Measurements from ENCODE around the gene STYXL1. TPM values are rescaled to one million over a fixed set of nuclear protein-coding genes. Genes with fewer than 3 reads are reported as not detected.

The STYXL1 gene
- total RNA-seq, 1 donor from 2014 or later = 45.3 TPM

DNA sequence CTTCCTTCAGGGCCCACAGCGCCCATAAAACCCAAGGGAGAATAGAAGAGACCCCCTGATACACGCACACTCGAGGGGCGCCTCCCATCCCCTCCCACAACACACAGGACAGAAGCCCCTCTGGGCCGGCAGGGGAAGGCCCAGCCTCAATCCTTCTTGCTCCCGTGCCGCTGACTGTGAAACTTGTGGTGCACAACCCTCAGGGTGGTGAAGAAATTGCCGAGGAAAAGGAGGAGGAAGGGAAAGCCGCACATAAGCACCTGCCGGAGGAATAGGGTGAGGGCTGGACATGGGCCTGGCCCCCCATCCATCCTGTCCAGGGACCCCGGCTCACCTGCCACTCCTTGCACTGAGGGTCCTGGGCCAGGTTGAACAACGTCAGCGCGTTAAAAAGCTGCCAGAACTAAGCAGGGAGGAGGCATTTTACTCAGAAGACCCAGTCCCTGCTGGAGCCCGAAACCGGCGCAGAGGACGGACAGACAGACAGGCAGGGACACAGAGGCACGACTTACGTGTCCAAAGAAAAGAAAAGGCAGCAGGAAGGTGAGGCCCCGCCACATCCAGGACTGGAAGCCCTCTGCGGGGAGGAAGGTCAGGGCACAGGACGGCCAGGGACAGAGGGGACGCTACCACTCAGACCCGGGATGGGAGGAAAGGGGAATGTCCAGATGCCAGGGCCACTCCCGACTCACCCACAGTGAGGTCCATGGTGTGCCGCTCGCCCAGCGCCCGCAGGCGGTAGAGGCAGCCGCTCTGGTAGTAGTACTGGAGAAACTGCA, 60.6 kb downstream of the STYXL1 start:
- peaks cover 12% of the 10 kb centered on the region for H3K36me3 Mint-ChIP-seq (ENCODE audit: low read depth, unreplicated experiment)
- no peak for FAIRE-seq

DNA sequence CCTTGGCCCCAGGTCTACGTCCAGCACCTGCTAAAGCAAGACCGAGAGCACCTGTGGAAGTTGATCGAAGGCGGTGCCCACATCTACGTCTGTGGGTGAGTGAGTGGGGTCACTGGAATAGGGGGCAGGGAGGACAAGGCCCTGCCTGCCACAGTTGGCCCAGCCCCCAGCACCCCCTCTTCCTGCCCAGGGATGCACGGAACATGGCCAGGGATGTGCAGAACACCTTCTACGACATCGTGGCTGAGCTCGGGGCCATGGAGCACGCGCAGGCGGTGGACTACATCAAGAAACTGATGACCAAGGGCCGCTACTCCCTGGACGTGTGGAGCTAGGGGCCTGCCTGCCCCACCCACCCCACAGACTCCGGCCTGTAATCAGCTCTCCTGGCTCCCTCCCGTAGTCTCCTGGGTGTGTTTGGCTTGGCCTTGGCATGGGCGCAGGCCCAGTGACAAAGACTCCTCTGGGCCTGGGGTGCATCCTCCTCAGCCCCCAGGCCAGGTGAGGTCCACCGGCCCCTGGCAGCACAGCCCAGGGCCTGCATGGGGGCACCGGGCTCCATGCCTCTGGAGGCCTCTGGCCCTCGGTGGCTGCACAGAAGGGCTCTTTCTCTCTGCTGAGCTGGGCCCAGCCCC, 61.5 kb downstream of the STYXL1 start:
- no peaks in the 10 kb centered on the region for H3K79me2 ChIP-seq (ENCODE audit: insufficient read depth, low read length)
- no peak overlapping the region for H3K4me3 Mint-ChIP-seq (ENCODE audit: unreplicated experiment)
- H3K9ac ChIP-seq (ENCODE audit: low read length) = no peak overlapping the region
- H3K4me3 ChIP-seq (ENCODE audit: insufficient read depth, low read depth, low read length) = no peak overlapping the region
- H3K36me3 Mint-ChIP-seq (ENCODE audit: low read depth, unreplicated experiment) = peaks cover 12% of the 10 kb centered on the region
- no peaks in the 10 kb centered on the region for H3K27me3 Mint-ChIP-seq (ENCODE audit: low read depth, unreplicated experiment)
- DNase-seq (ENCODE audit: low read depth) = no peak
- TF ChIP-seq, protein P1, sequence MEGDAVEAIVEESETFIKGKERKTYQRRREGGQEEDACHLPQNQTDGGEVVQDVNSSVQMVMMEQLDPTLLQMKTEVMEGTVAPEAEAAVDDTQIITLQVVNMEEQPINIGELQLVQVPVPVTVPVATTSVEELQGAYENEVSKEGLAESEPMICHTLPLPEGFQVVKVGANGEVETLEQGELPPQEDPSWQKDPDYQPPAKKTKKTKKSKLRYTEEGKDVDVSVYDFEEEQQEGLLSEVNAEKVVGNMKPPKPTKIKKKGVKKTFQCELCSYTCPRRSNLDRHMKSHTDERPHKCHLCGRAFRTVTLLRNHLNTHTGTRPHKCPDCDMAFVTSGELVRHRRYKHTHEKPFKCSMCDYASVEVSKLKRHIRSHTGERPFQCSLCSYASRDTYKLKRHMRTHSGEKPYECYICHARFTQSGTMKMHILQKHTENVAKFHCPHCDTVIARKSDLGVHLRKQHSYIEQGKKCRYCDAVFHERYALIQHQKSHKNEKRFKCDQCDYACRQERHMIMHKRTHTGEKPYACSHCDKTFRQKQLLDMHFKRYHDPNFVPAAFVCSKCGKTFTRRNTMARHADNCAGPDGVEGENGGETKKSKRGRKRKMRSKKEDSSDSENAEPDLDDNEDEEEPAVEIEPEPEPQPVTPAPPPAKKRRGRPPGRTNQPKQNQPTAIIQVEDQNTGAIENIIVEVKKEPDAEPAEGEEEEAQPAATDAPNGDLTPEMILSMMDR (IDR thresholded peaks at IDR 0.05; ENCODE audit: insufficient read depth, low read depth, low read length) = no peak
- TF ChIP-seq EZH2 (IDR thresholded peaks at IDR 0.05; ENCODE audit: insufficient read depth, low read length) = no peak
- H3K36me3 ChIP-seq (ENCODE audit: insufficient read depth, low read length) = no peaks in the 10 kb centered on the region
- no peak overlapping the region for H3K27ac Mint-ChIP-seq (ENCODE audit: unreplicated experiment)
- no peaks in the 10 kb centered on the region for H3K27me3 ChIP-seq (ENCODE audit: insufficient read depth, low read length)
- no peaks in the 10 kb centered on the region for H3K9me3 ChIP-seq (ENCODE audit: insufficient read depth, low read depth, low read length)
- peaks cover 3% of the 10 kb centered on the region for H4K20me1 ChIP-seq (ENCODE audit: insufficient read depth, low read length)
- peaks cover 4% of the 10 kb centered on the region for H3K4me1 ChIP-seq (ENCODE audit: insufficient read depth, low read length)
- H3K9me3 Mint-ChIP-seq (ENCODE audit: unreplicated experiment) = no peaks in the 10 kb centered on the region
- H3K4me2 ChIP-seq (ENCODE audit: low read length) = no peak overlapping the region
- peaks cover 9% of the 10 kb centered on the region for H3K4me1 Mint-ChIP-seq (ENCODE audit: low read depth, unreplicated experiment)
- FAIRE-seq = no peak
- no peak overlapping the region for H2AFZ ChIP-seq (ENCODE audit: low read depth, low read length)
- no peak overlapping the region for H3K27ac ChIP-seq (ENCODE audit: low read depth, low read length)

More for the DNA sequence above, 60.6 kb downstream of the STYXL1 start:
- TF ChIP-seq EZH2 (IDR thresholded peaks at IDR 0.05; ENCODE audit: insufficient read depth, low read length) = no peak
- TF ChIP-seq, protein P1 (IDR thresholded peaks at IDR 0.05; ENCODE audit: insufficient read depth, low read depth, low read length) = no peak
- Mint-ChIP-seq H3K4me1 (ENCODE audit: low read depth, unreplicated experiment) (peaks cover 9% of the 10 kb centered on the region), H3K27ac (ENCODE audit: unreplicated experiment) (no peak overlapping the region), H3K9me3 (ENCODE audit: unreplicated experiment) (no peaks in the 10 kb centered on the region), H3K4me3 (ENCODE audit: unreplicated experiment) (no peak overlapping the region), H3K27me3 (ENCODE audit: low read depth, unreplicated experiment) (no peaks in the 10 kb centered on the region)
- Histone ChIP-seq H3K4me1 (ENCODE audit: insufficient read depth, low read length) (peaks cover 4% of the 10 kb centered on the region), H3K36me3 (ENCODE audit: insufficient read depth, low read length) (no peaks in the 10 kb centered on the region), H3K27ac (ENCODE audit: low read depth, low read length) (no peak overlapping the region), H3K4me3 (ENCODE audit: insufficient read depth, low read depth, low read length) (no peak overlapping the region), H3K9ac (ENCODE audit: low read length) (no peak overlapping the region), H3K79me2 (ENCODE audit: insufficient read depth, low read length) (no peaks in the 10 kb centered on the region), H2AFZ (ENCODE audit: low read depth, low read length) (no peak overlapping the region), H3K9me3 (ENCODE audit: insufficient read depth, low read depth, low read length) (no peaks in the 10 kb centered on the region), H4K20me1 (ENCODE audit: insufficient read depth, low read length) (peaks cover 3% of the 10 kb centered on the region), H3K27me3 (ENCODE audit: insufficient read depth, low read length) (no peaks in the 10 kb centered on the region), H3K4me2 (ENCODE audit: low read length) (no peak overlapping the region)
- no peak for DNase-seq (ENCODE audit: low read depth)

Measured in astrocyte (in vitro differentiated cells and primary cell).